Measurements from ENCODE around the gene ATP6V0E1.

DNA sequence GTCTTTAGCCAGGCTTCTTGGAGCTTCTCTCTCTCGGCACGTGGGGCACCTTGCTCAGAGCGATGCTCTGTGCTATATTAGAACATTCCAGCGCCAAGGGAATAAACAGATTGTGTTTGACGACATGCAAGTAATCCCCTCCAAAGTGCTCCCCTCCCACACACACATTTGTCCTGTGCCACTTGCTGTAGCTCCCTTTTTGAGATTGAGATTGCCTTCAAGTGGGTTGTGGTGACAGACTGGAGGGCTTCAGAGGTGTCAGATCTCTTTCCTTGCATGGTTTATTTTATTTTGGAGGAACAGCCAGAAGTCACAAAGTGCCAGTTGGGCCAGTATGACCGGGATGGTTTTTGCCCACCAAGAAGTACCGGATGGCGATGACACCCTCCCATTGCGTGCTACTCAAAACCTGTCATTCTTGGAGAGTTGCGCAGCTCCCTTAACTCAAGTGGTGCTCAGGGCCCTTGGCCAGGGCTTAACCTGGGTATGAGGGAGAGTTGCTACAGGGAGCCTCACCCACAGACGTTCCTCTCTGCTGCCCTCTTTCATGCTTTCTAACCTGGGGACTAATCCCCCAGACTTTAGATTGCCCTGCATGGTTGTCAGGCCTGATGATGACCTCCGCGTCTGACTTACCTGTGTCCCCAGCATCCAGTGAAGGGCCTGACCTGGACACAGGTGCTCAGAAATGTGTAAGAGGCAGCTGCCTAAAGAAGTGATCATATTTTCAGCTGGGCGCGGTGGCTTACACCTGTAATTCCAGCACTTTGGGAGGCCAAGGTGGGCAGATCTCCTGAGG is 43.1 kb upstream of the ATP6V0E1 start:
- TF ChIP-seq POLR2AphosphoS5 (IDR thresholded peaks at IDR 0.05; ENCODE audit: low read depth, low read length) (no peak), FOXP2 (optimal IDR thresholded peaks at IDR 0.05; ENCODE audit: borderline replicate concordance, extremely low read depth, extremely low read length, insufficient read depth) (no peak)
